Fibroblast of lung (primary cell): ENCODE measurements around the gene MMP20.

ENCODE experiments used
- EZH2 ChIP-seq: IDR thresholded peaks from 2 replicates; pipeline ENCODE4 v1.5.1; 2012; ENCODE audit warnings: low read length, control low read depth, mild to moderate bottlenecking; ENCODE audit errors: missing control alignments
- TF ChIP-seq, protein P1 (sequence below), 2 donors: IDR thresholded peaks in 1 of 2; conservative IDR thresholded peaks in 1 of 2; 1 replicate in 1 of 2; 2 replicates in 1 of 2; pipeline ENCODE4 v1.5.1; 2011 to 2012; ENCODE audit warnings: low read length in 2 of 2, control low read depth in 1 of 2, inconsistent platforms in 1 of 2, low read depth in 1 of 2, mild to moderate bottlenecking in 1 of 2

DNA sequence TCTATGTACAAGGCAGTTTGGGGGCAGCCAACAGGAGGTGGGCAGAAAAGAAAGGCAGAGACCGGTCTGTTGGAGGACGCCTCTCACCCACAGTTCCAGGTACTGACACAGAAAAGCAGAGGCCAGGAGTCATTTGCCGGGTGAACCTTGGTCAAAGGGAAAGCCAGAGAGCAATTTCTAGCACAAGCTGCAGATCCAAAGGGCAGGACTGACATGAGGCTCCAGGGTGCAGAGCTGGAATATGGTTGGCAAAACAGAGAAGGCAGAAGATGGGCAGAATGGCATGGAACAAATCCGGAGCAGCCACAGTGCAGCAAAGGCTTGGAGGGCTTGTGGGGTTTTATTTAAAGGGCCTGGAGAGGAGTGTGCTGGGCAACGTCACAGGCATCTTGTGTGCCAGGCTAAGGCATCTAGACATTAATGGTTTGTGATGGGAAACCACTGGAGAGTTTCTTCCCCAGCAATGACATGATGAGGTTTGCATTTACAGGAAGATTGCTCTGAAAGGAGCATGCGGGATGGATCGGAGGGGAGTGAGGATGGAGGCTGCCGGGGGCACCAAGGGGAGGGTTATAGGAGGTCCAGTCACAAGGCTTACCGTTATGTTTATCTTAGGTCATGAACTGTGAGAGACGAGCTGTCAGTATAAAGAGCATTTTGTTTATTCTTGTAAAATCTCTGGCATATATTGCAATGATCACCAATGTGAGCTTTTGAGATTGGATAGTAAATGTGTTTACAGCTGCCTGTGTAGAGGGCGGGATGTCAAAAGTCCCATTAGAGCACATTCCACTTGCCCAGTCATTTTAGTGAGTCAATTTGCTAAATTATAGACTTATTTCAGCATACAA is 5.7 kb upstream of the MMP20 start:
- TF ChIP-seq, protein P1, sequence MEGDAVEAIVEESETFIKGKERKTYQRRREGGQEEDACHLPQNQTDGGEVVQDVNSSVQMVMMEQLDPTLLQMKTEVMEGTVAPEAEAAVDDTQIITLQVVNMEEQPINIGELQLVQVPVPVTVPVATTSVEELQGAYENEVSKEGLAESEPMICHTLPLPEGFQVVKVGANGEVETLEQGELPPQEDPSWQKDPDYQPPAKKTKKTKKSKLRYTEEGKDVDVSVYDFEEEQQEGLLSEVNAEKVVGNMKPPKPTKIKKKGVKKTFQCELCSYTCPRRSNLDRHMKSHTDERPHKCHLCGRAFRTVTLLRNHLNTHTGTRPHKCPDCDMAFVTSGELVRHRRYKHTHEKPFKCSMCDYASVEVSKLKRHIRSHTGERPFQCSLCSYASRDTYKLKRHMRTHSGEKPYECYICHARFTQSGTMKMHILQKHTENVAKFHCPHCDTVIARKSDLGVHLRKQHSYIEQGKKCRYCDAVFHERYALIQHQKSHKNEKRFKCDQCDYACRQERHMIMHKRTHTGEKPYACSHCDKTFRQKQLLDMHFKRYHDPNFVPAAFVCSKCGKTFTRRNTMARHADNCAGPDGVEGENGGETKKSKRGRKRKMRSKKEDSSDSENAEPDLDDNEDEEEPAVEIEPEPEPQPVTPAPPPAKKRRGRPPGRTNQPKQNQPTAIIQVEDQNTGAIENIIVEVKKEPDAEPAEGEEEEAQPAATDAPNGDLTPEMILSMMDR (conservative IDR thresholded peaks at IDR 0.05 in 1 of 2, IDR thresholded peaks at IDR 0.05 in 1 of 2; ENCODE audit: low read depth in 1 of 2, low read length in 2 of 2): no peak
- TF ChIP-seq EZH2: no peak
